SU-DHL-6 (cell line): ENCODE results near the gene PXT1.

Source experiments
- CTCF ChIP-seq: fragments of 200-600 bp; sonication (generic); IDR thresholded peaks from one replicate; pipeline ENCODE4 v1.5.1; 2017; ENCODE audit warnings: antibody characterized with exemption, mild to moderate bottlenecking, low read length, moderate library complexity; ENCODE audit not compliant: insufficient read depth, poor library complexity, severe bottlenecking
- EZH2phosphoT487 ChIP-seq: fragments of 200-600 bp; sonication (generic), shearing (Covaris generic); conservative IDR thresholded peaks from 2 replicates; pipeline ENCODE4 v1.6.1; 2018; ENCODE audit warnings: mild to moderate bottlenecking, antibody characterized with exemption, low read length, moderate library complexity, mixed read lengths

GRCh38 chr6:36484736-36485135 is 42.1 kb upstream of the PXT1 start:
- TF ChIP-seq CTCF (no peak), EZH2phosphoT487 (no peak)
